ENCODE data around the gene PRRT1B. TPM values are rescaled to one million over a fixed set of nuclear protein-coding genes. Genes with fewer than 3 reads are reported as not detected.
A peak's percentile ranks its signal among the peaks of the same experiment; 100 is the strongest.

PRRT1B gene
- total RNA-seq, 1 donor from 2014 or later, result not detected

DNA sequence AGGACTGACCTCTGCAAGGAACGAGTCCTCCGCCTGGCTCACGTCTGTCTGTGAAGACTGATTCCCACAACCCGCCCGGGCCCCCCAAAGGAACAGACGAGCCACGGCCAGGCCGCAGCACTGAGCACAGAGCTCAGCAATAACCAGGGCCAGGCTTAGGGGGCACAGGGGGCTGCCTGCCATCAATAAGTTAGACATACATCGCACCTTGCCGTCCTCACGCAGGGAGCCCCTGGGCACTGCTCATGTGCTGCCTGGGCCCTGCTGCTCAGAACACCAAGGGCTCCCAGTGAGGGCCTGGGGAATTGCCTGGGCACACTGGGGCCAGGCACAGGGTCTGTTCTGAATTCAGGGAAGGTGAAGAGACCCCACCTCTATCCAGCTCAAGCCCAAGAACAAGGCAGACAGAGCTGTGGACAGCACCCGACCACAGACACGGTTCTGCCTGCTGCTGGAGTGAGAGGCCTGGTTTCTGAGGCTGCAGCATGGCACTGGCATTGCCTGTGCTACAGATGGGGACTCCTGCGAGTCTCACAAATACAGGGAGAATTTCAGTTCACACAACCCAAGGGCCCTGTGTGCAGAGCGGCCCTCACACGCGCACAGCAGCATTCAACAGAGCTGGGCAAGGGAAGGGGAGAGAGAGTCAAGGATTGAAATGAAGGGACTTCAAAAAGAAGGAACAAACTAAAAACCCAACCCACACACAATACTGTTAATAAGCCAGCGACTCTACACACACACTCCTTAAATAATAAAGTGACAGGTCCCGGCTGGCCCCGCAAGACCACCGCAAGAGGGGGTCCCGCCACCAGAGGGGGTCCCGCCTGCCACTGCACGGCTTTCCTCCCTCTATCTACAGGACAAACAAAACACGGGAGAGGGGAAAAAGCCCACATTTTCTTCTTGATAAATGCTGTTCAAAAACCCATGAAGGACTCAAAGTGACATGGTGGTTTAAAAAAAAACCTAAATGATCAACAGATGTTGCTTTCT lies 32.0 kb downstream of the PRRT1B start:
- FAIRE-seq, result no peak
- DNase-seq (ENCODE audit: low spot score in 2 of 2), result no peak

DNA sequence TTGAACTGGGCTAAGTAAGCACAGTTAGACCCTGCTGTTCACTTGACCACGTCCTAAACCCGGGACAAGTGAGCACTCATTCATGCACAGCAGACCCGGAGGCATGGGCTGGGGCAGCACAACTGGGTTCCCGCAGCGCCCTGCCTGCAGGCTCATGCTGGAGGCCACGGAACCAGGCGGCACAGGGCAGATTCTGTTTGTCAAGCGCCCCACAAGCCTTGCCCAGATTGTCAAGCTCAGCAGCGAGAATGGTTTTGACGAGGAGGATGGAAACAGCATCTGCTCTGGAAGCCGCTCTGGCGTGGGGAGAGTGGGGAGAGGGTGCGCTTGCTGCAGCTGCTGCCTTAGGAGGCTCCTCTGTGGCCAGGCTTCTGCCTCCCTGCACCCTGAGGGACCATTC lies 32.7 kb downstream of the PRRT1B start:
- FAIRE-seq (no peak), DNase-seq (ENCODE audit: low spot score in 2 of 2) (no peak)

GRCh38 chr9:131578731-131579504 lies 33.6 kb downstream of the PRRT1B start:
- no peak for FAIRE-seq
- no peak for DNase-seq (ENCODE audit: low spot score in 2 of 2)

DNA sequence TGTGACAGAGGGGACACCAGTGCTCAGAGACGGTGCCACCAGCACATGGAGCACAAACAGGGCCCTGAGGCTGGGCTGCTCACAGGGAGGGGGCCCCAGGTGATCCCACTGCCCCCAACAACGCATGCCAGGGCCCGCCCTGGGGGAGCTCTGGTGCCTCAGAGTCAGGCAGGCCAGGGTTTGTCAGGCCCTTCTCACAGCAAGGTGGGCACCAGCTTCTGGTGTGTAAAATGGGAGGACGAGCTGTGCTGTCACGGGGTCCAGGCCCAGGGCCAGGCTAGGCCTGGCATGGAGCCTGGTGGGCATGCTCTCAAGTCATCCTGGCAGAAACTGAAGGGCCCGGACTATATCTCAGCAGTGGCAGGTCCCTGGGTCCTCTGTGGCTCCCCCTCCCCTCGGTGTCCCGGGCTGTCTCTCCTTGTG lies 34.5 kb downstream of the PRRT1B start:
- FAIRE-seq, result no peak

DNA sequence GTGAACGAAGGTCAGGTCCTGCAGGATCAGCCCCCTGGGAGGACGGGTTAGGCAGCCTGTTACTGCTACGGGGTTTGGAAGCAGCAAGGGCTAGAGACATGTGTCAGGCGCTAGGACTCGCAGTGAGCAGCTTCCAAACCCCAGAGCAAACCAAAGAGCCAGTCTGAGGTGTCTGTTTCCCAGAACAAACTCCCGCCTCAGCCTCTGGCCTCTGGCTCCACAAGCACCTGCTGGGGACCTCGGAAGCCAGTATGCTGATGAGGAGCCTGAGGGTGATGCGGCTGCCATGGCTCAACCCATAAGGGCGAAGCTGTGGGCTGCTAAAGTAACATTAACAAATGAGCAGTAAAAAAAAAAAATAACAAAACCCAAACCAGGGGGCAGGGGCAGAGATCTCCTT lies 35.0 kb downstream of the PRRT1B start:
- DNase-seq (ENCODE audit: low spot score in 2 of 2), result no peak
- FAIRE-seq, result no peak

More for the DNA sequence above, 34.5 kb downstream of the PRRT1B start:
- no peak for DNase-seq (ENCODE audit: low spot score in 2 of 2)

GRCh38 chr9:131582056-131582455 lies 36.7 kb downstream of the PRRT1B start:
- no peak for FAIRE-seq

DNA sequence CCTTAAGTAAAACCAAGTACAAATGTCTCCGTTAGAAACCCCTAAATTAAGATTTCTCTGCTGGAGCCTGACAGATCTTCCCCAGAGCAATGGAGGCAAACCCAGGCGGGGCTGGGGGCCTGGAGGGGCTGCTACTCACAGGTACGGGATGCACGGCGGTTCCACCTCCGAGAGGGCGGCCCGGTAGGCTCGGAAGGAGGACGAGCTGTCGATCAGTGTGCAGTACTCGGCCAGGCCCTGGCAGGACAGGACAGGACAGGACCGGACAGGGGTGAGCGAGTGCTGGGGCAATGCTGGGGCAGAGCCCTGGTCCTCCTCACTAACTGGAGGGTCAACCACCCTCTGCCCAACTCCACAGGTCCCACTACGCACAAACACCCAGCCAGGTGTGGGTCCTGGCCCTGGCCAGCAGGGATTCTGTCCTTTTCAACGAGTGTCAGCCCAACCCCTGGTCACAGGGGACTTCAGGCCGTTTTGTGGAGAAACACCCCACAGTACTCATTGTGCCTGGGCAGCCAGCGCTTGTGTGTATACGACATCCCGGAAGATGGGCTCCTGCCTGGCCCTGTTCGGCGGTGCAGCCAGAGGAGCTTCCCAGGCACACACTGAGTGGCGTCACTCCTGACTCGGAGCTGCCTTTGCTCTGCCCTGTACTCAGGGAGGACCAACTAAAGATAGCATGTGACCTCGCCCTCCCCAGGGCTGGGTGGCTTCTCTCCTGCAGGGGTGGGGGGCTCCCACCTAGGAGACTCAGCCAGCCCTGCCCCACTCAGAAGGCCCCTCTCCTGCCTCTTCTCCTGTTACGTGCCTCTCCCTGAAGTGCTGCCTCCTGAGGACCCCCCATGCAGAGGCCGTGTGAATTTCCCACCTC lies 37.4 kb downstream of the PRRT1B start:
- FAIRE-seq, result no peak
- DNase-seq (ENCODE audit: low spot score in 2 of 2), result no peak

More at GRCh38 chr9:131582056-131582455, 36.7 kb downstream of the PRRT1B start:
- no peak for DNase-seq (ENCODE audit: low spot score in 2 of 2)

DNA sequence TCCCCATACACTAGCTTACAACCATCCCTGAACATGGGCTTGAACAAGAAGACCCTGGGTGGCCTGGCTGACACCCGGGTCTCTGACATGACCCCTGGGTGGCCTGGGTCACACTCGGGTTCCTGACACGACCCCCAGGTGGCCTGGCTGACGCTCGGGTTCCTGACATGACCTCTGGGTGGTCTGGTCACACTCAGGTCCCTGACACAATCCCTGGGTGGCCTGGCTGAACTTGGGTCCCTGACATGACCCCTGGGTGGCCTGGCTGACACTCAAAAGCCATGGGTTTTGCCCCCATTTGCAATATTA lies 38.0 kb downstream of the PRRT1B start:
- DNase-seq (ENCODE audit: low spot score in 2 of 2), result no peak
- no peak for FAIRE-seq

DNA sequence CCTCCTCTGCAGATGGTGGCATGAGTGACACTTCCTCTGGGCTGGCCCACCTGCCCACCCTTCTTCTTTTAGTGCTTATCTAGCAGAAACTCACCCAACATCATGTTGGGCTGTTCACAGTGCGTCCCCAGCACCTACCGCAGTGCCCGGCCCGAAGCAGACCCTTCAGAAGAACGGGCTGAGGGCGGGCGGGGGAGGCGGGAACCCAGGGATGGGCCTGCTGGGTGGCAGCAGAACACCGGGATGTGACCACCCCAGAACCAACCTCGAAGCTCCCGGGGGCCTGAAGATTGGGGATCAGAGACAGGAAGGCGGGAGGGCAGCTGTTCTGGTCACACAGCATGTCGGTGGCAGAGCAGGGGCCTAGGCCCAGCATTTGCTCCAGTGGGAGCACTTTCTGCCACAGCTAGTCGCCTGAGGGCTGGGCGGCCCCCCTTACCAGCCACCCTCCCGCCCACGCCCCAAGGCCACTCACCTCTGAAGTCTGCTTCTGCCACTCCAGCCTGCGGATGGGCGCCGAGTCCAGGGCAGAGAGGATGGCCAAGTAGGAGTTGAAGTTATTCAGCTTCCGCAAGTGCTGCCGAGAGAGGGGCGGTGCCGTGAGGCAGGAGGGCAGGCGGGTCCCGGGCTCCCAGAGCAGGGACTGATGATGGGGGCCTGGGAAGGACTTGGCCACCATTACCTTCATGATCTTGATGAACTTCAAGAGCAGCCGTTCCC lies 38.7 kb downstream of the PRRT1B start:
- DNase-seq (ENCODE audit: low spot score in 2 of 2) (no peak), FAIRE-seq (no peak)

DNA sequence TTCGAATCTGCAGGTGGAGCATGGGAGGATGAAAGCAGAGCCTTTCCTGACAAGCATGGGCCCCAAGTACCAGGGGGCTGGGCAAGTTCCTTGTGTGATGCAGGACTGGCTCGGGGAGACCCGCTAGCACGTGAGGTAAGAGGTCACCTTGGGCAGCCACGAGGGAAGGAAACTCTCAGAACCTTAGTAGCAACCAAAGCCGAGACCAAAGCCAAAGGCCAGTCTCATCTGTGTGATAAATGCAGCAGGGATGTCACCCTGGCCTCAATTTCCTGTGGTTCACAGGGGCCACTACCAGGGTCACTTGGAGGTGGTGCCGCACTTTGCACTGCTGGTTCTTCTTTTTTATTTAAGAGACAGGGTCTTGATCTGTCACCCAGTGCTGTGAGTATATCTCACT lies 39.5 kb downstream of the PRRT1B start:
- DNase-seq (ENCODE audit: low spot score in 2 of 2) (no peak), FAIRE-seq (no peak)

- FAIRE-seq (no peak), DNase-seq (ENCODE audit: low spot score in 2 of 2) (no peak)
Observed at GRCh38 chr9:131585375-131585774, 40.1 kb downstream of the PRRT1B start.

DNA sequence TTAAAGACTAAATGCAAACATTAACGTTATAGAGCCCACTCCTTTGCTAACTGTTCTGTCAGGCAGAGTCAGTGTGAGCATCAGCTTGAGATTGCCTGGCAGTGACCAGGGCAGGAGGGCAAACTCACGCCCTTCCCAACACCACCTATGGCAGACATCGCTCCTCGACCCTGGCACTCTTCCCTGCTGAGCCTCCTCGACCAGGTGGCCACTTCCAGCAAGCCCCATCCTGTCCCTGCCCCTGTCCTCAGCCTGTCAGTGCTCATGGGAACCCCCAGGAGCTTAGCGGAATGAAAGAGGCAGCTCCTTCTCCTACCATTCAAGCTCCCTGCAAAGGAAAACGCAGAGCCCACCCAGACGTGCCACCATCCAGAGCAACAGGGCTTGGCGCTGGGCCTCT lies 42.0 kb downstream of the PRRT1B start:
- FAIRE-seq, result no peak
- no peak for DNase-seq (ENCODE audit: low spot score in 2 of 2)

- no peak for FAIRE-seq
- DNase-seq (ENCODE audit: low spot score in 2 of 2), result no peak
Observed at GRCh38 chr9:131587906-131588305, 42.6 kb downstream of the PRRT1B start.

- no peak for FAIRE-seq
- DNase-seq (ENCODE audit: low spot score in 2 of 2), result no peak
Observed at GRCh38 chr9:131588396-131588795, 43.1 kb downstream of the PRRT1B start.

DNA sequence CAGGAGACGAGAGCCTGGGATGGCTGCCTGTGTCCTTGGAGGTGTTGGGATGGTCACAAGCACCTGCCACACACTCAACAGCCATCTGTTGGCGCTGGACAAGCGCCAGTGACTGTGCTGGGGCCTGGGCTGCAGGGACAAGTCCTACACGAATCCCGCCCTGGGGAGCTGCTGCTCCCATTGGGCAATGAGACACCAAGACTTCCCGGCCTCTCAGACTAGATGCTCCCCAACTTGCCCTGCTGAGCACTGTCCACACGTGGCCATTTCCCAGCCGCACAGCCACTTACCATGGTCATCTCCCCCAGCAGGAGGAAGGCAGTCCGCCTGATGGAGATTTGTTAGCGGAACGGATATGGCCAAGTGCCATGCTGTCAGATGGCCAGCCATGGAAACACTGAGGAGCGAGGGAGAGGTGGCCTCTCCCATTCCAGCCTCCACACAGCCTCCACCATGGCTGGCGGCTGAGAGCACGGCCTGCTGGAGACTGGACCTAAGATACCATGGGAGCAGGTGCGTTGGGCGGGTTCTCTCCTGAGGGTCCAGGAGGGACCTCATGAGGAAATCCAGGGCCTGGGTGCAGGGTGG lies 43.9 kb downstream of the PRRT1B start:
- no peak for DNase-seq (ENCODE audit: low spot score in 2 of 2)
- FAIRE-seq, result no peak

DNA sequence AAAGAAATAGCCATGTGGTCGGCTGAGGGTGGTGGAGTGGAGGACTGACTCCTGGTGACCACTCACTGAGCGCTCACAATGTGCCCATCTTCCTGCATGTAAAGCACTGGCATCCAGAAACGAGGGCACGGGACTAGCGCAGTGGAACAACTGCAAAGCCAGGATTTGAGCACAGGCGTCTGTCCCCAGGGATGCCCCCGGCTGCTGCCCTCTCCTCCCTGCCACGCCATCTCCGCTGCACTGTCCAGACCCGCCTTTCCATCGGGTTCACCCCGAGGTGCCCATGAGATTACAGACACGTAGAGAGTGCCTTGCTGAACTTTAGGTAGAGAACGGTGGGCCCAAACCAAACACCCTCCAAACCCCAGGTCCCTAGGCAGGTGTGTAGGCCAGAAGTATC lies 44.7 kb downstream of the PRRT1B start:
- no peak for FAIRE-seq

GRCh38 chr9:131590449-131590848 lies 45.1 kb downstream of the PRRT1B start:
- DNase-seq (ENCODE audit: low spot score in 2 of 2) (no peak), FAIRE-seq (no peak)

More for the DNA sequence above, 44.7 kb downstream of the PRRT1B start:
- no peak for DNase-seq (ENCODE audit: low spot score in 2 of 2)

- peak; percentile 67 to 78 for DNase-seq (ENCODE audit: low spot score in 2 of 2)
Observed at GRCh38 chr9:131590907-131591844, 45.9 kb downstream of the PRRT1B start.

More at GRCh38 chr9:131590907-131591844, 45.9 kb downstream of the PRRT1B start:
- no peak for FAIRE-seq
